OCI-LY3 (cell line): ENCODE data around the gene SMARCA4.

ENCODE experiments used
- H2AFZ ChIP-seq: fragments of 200-600, 300-600 bp; shearing (Covaris generic); 2 replicates; pipeline ENCODE4 v1.6.0; 2014; ENCODE audit warnings: antibody characterized with exemption, low read depth, low read length
- H3K27ac ChIP-seq: fragments of 200-600, 300-600 bp; sonication (generic); 2 replicates; pipeline ENCODE4 v1.5.1; 2014; ENCODE audit warnings: mild to moderate bottlenecking, low read length, moderate library complexity, mixed read lengths
- H3K27me3 ChIP-seq: fragments of 200-600, 300-600 bp; sonication (generic); 2 replicates; pipeline ENCODE4 v1.6.1; 2014; ENCODE audit warnings: low read depth, low read length, mixed read lengths
- H3K36me3 ChIP-seq: fragments of 200-600, 300-600 bp; sonication (generic); replicated peaks from 2 replicates; pipeline ENCODE3; 2014; ENCODE audit warnings: low read depth, low read length, mixed read lengths
- H3K4me1 ChIP-seq: fragments of 300-600, 200-600 bp; sonication (generic); 2 replicates; pipeline ENCODE4 v1.6.1; 2014; ENCODE audit warnings: low read length, mixed read lengths
- H3K4me2 ChIP-seq: fragments of 200-600, 300-600 bp; sonication (generic); 2 replicates; pipeline ENCODE4 v1.6.1; 2014; ENCODE audit warnings: low read length, mixed read lengths
- H3K4me3 ChIP-seq: fragments of 300-600, 200-600 bp; sonication (generic); 2 replicates; pipeline ENCODE4 v1.5.1; 2014; ENCODE audit warnings: antibody characterized with exemption, mild to moderate bottlenecking, low read length, moderate library complexity
- H3K79me2 ChIP-seq: fragments of 300-600, 200-600 bp; shearing (Covaris generic); 2 replicates; pipeline ENCODE4 v1.6.1; 2014; ENCODE audit warnings: mild to moderate bottlenecking, low read length, mixed read lengths
- H3K9ac ChIP-seq: fragments of 300-600, 200-600 bp; shearing (Covaris generic); 2 replicates; pipeline ENCODE4 v1.6.0; 2014; ENCODE audit warnings: mild to moderate bottlenecking, low read length, moderate library complexity
- H3K9me3 ChIP-seq: fragments of 200-600, 300-600 bp; shearing (Covaris generic); 2 replicates; pipeline ENCODE4 v1.6.1; 2014; ENCODE audit warnings: low read length, mixed read lengths; ENCODE audit not compliant: insufficient read depth
- H4K20me1 ChIP-seq: fragments of 200-600, 300-600 bp; sonication (generic); 2 replicates; pipeline ENCODE4 v1.6.1; 2016; ENCODE audit warnings: low read length, mixed read lengths; ENCODE audit not compliant: insufficient read depth
- EZH2phosphoT487 ChIP-seq: fragments of 200-600 bp; shearing (Covaris generic); IDR thresholded peaks from 2 replicates; pipeline ENCODE4 v1.6.1; 2018; ENCODE audit warnings: antibody characterized with exemption, mixed run types, low read depth
- TF ChIP-seq, protein P1 (sequence below): fragments of 200-600, 300-600 bp; sonication (generic); IDR thresholded peaks from 2 replicates; pipeline ENCODE4 v1.5.1; 2014; ENCODE audit warnings: antibody characterized with exemption, low read length, low read depth

The SMARCA4 gene

DNA sequence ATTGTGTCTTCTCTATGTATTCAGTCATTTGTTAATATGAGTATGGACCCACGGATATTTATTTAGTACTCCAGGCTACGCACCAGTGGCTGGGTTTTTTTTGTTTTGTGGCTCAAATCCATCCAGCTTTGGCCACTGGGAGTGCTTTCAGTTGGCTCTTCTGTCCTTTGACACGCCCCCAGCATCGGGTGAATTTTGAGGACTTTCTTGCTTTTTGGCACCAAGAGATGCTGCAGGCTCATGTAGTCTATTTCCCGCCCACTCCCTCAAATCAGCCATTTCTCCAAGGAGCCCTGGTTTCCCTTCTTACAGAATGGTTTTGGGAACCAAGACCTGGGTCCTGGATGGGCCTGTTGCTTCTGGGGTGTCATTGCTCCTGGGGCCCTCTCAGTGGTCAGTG is 55.8 kb downstream of the SMARCA4 start:
- H4K20me1 ChIP-seq = no peaks in the 10 kb centered on the region
- no peak overlapping the region for H3K4me3 ChIP-seq
- H3K4me2 ChIP-seq = no peak overlapping the region
- peaks cover 71% of the 10 kb centered on the region for H3K36me3 ChIP-seq
- no peaks in the 10 kb centered on the region for H3K79me2 ChIP-seq
- TF ChIP-seq EZH2phosphoT487 = no peak
- H3K27ac ChIP-seq = no peak overlapping the region
- no peak overlapping the region for H2AFZ ChIP-seq
- no peak overlapping the region for H3K9ac ChIP-seq
- no peaks in the 10 kb centered on the region for H3K4me1 ChIP-seq
- H3K9me3 ChIP-seq = no peaks in the 10 kb centered on the region
- no peaks in the 10 kb centered on the region for H3K27me3 ChIP-seq

DNA sequence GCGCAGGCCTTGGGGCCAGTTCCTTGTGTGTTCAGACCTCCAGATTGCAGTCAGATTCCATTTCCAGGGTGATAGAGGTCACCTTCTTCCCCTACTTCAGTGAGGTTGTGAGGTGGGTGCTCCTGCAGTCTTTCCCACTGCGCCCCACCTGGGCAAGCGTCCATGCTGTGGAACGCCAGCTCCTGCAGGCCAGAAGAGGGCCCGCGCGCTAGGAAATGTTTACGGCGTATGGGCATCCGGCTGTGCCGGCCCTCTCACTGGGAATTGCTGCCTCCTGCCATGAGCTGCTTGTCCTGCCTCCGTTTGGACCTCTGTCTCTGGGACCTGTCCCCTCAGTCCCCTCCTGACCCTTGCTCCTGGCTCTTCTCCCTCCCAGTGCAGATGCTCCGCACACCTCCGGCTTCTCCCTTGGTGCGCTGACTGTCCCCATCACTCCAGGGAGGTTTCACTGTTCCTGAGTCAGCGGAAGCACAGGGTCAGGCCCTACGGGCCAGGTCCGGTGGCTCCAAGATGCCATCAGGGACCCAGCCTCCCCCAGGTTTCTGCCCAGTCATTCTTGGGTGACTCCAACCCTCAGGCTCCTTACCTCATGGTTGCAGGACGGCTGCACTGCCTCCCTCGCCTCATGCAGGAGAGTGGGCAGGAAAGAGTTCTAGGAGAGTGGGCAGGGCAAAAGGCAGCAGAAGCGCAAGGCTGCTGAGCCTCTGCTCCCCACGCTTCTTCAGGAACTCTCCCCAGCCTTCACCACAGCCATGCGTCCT is 56.6 kb downstream of the SMARCA4 start:
- TF ChIP-seq, protein P1, sequence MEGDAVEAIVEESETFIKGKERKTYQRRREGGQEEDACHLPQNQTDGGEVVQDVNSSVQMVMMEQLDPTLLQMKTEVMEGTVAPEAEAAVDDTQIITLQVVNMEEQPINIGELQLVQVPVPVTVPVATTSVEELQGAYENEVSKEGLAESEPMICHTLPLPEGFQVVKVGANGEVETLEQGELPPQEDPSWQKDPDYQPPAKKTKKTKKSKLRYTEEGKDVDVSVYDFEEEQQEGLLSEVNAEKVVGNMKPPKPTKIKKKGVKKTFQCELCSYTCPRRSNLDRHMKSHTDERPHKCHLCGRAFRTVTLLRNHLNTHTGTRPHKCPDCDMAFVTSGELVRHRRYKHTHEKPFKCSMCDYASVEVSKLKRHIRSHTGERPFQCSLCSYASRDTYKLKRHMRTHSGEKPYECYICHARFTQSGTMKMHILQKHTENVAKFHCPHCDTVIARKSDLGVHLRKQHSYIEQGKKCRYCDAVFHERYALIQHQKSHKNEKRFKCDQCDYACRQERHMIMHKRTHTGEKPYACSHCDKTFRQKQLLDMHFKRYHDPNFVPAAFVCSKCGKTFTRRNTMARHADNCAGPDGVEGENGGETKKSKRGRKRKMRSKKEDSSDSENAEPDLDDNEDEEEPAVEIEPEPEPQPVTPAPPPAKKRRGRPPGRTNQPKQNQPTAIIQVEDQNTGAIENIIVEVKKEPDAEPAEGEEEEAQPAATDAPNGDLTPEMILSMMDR = no peak
- no peak for TF ChIP-seq EZH2phosphoT487
- H3K4me2 ChIP-seq = no peak overlapping the region

DNA sequence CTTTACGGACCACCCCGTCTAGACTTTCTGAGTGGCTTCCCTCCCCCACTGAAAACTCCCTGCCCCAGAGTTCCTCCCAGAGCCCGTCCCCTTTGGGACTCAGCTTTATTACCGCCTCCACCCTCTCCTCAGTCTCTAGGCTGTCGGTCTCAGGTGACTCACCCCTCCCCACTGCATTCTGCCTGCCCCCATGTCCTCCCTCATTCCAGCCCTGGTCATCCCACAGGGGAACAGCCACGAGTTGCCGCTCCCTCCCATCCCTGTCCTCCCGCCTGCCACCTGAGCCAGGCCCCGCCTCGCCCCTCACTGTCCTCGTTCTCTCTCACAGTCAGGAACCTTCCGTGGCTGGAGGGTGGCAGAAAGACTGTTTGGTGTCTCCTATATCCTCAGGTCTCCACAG is 57.3 kb downstream of the SMARCA4 start:
- Histone ChIP-seq H3K9me3 (no peaks in the 10 kb centered on the region), H3K4me1 (no peaks in the 10 kb centered on the region), H3K9ac (no peak overlapping the region), H3K27me3 (no peaks in the 10 kb centered on the region), H3K4me2 (no peak overlapping the region), H3K4me3 (no peak overlapping the region), H2AFZ (no peak overlapping the region), H3K27ac (no peak overlapping the region), H4K20me1 (no peaks in the 10 kb centered on the region), H3K36me3 (peaks cover 72% of the 10 kb centered on the region), H3K79me2 (no peaks in the 10 kb centered on the region)
- TF ChIP-seq, protein P1 = no peak
- TF ChIP-seq EZH2phosphoT487 = no peak

More for the DNA sequence above, 56.6 kb downstream of the SMARCA4 start:
- H3K4me3 ChIP-seq = no peak overlapping the region
- H3K36me3 ChIP-seq = peaks cover 73% of the 10 kb centered on the region
- H2AFZ ChIP-seq = no peak overlapping the region
- no peaks in the 10 kb centered on the region for H3K4me1 ChIP-seq
- H3K79me2 ChIP-seq = no peaks in the 10 kb centered on the region
- H3K9me3 ChIP-seq = no peaks in the 10 kb centered on the region
- no peaks in the 10 kb centered on the region for H4K20me1 ChIP-seq
- no peak overlapping the region for H3K9ac ChIP-seq
- H3K27me3 ChIP-seq = no peaks in the 10 kb centered on the region
- H3K27ac ChIP-seq = no peak overlapping the region

DNA sequence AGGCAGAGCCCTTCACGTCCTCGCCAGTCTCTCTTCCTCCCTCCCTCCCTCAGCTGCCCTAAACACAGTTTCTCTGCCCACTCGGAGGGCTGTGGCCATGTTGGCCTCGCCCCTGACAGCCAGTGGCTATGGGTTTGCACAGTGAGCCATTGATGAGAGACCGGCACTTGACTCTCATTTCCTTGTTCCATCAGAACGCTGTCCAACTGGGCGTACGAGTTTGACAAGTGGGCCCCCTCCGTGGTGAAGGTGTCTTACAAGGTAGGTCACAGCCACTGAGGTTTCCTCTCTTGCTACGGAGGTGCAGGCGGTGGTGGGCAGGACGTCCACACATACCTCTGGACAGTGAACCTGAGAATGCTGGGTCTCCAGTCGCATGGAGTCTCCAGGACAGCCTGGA is 57.9 kb downstream of the SMARCA4 start:
- Histone ChIP-seq H3K4me1 (no peaks in the 10 kb centered on the region), H3K9ac (no peak overlapping the region), H3K79me2 (no peaks in the 10 kb centered on the region), H3K4me3 (no peak overlapping the region), H3K9me3 (no peaks in the 10 kb centered on the region), H3K4me2 (no peak overlapping the region), H3K27me3 (no peaks in the 10 kb centered on the region), H3K27ac (no peak overlapping the region), H2AFZ (no peak overlapping the region), H3K36me3 (peaks cover 71% of the 10 kb centered on the region), H4K20me1 (no peaks in the 10 kb centered on the region)
- TF ChIP-seq, protein P1 = no peak
- no peak for TF ChIP-seq EZH2phosphoT487
